A549 (cell line): Measurements from ENCODE around the gene RAD51. TPM values are rescaled to one million over a fixed set of nuclear protein-coding genes. Genes with fewer than 3 reads are reported as not detected.

ENCODE experiments used
- ATAC-seq, 2 experiments: fragments of 200-7000 bp in 1 of 2; fragments of >200 bp in 1 of 2; cut with Nextera tagmentation in 1 of 2; cut with Tn5 transposase in 1 of 2; 3 replicates each; pipeline versions ENCODE4 v1.8.0 to v1.9.1; 2018 to 2020; ENCODE audit warnings: mild to moderate bottlenecking in 1 of 2, moderate library complexity in 1 of 2
- CTCF ChIA-PET: fragments of 300-600 bp; sonication (Branson Sonifier 250); formaldehyde crosslinking; extraction: SDS; loops from one replicate; lab custom pipeline; 2021; ENCODE audit warnings: antibody characterized with exemption, inconsistent platforms; lab: Yijun Ruan, JAX
- POLR2A ChIA-PET: fragments of 350-600 bp; formaldehyde crosslinking; extraction: SDS; loops from one replicate; lab custom pipeline; 2021; ENCODE audit warnings: antibody characterized with exemption, inconsistent platforms; lab: Yijun Ruan, JAX
- DNase-seq, 2 experiments: peaks; one replicate each; pipeline versions ENCODE4 v3.0.0 to v3.0.0-alpha.2; 2011 to 2016; ENCODE audit warnings: low read depth in 1 of 2, low spot score in 1 of 2
- FAIRE-seq: peaks from 2 replicates; lab custom pipeline; 2011; peaks lifted over from hg19 to GRCh38; lab: Jason Lieb, UNC
- H3K27ac ChIP-seq, 2 experiments: fragments of >200 bp; sonication (Bioruptor Twin); formaldehyde crosslinking; 3 replicates each; pipeline ENCODE4 v1.5.1; 2016 to 2017
- H3K4me1 ChIP-seq: fragments of >200 bp; sonication (Bioruptor Twin); formaldehyde crosslinking; 3 replicates; pipeline ENCODE4 v1.6.1; 2016
- H3K4me2 ChIP-seq: fragments of >200 bp; sonication (Bioruptor Twin); formaldehyde crosslinking; 3 replicates; pipeline ENCODE4 v1.6.1; 2016
- H3K4me3 ChIP-seq: fragments of >200 bp; sonication (Bioruptor Twin); formaldehyde crosslinking; 3 replicates; pipeline ENCODE4 v1.5.1; 2016
- H3K9me3 ChIP-seq: fragments of >200 bp; sonication (Bioruptor Twin); formaldehyde crosslinking; 3 replicates; pipeline ENCODE4 v1.6.1; 2016
- CBX8 ChIP-seq: fragments of 200-600 bp; sonication (generic); IDR thresholded peaks from 2 replicates; pipeline ENCODE4 v1.6.1; 2016
- CHD2 ChIP-seq: fragments of 150-350 bp; IDR thresholded peaks from 2 replicates; pipeline ENCODE4 v1.6.1; 2014; ENCODE audit warnings: low read length; ENCODE audit not compliant: partially characterized antibody
- EP300 ChIP-seq, 2 experiments: fragments of >200 bp; sonication (Bioruptor Twin); formaldehyde crosslinking; IDR thresholded peaks; 2 replicates in 1 of 2; 3 replicates in 1 of 2; pipeline ENCODE4 v1.6.1; 2016 to 2017
- FOSL2 ChIP-seq, 2 experiments: fragments of 450-650 bp in 1 of 2; fragments of >200 bp in 1 of 2; sonication (Bioruptor Twin) in 1 of 2; formaldehyde crosslinking; IDR thresholded peaks; 2 replicates each; pipeline versions ENCODE4 v1.5.0 to v1.6.1; 2016 to 2020; ENCODE audit warnings: mild to moderate bottlenecking in 1 of 2, moderate library complexity in 1 of 2
- FOXS1 ChIP-seq: fragments of 250-450 bp; sonication (Bioruptor Pico); IDR thresholded peaks from 2 replicates; pipeline ENCODE4 v1.5.0; 2020; ENCODE audit warnings: mild to moderate bottlenecking, moderate library complexity
- MAFK ChIP-seq: fragments of 450-650 bp; IDR thresholded peaks from 2 replicates; pipeline ENCODE4 v1.6.1; 2014; ENCODE audit not compliant: partially characterized antibody
- NR3C1 ChIP-seq: fragments of >200 bp; sonication (Bioruptor Twin); formaldehyde crosslinking; IDR thresholded peaks from 3 replicates; pipeline ENCODE4 v1.6.1; 2017
- RAD21 ChIP-seq, 2 experiments: fragments of >200 bp in 1 of 2; sonication (Bioruptor Twin) in 1 of 2; formaldehyde crosslinking in 1 of 2; IDR thresholded peaks in 1 of 2; conservative IDR thresholded peaks in 1 of 2; 2 replicates in 1 of 2; 3 replicates in 1 of 2; pipeline ENCODE4 v1.6.1; 2012 to 2018; ENCODE audit warnings: inconsistent platforms in 1 of 2
- SREBF2 ChIP-seq: fragments of 450-650 bp; IDR thresholded peaks from 2 replicates; pipeline ENCODE4 v1.6.1; 2014; ENCODE audit warnings: mild to moderate bottlenecking, moderate library complexity
- TFCP2L1 ChIP-seq: fragments of 250-450 bp; sonication (Bioruptor Pico); IDR thresholded peaks from 2 replicates; pipeline ENCODE4 v1.5.0; 2021; ENCODE audit warnings: mild to moderate bottlenecking
- ZC3H11A ChIP-seq: fragments of 450-650 bp; IDR thresholded peaks from 2 replicates; pipeline ENCODE4 v1.6.1; 2014; ENCODE audit warnings: antibody characterized with exemption, mild to moderate bottlenecking
- ZSCAN20 ChIP-seq: fragments of 250-450 bp; sonication (Bioruptor Pico); IDR thresholded peaks from 2 replicates; pipeline ENCODE4 v1.8.0; 2022; ENCODE audit warnings: mild to moderate bottlenecking, moderate library complexity
- WGBS: methylation state at CpG from one replicate; pipeline ENCODE4 v1.1.6; 2017; ENCODE audit errors: missing lambda C conversion rate; 5-methylcytosine and 5-hydroxymethylcytosine counted together
- polyA plus RNA-seq, 4 experiments: library from polyadenylated mRNA; depleted of rRNA in 3 of 4; stranded (reverse); fragments of >200 nt; fragmentation: RNase III in 1 of 4; extraction: RNeasy Plus Mini Kit Qiagen cat#74134 plus additional on column Dnase treatment in 1 of 4; gene quantifications; 2 replicates in 3 of 4; 3 replicates in 1 of 4; pipeline ENCODE4 v1.2.3, GENCODE V29; 2011 to 2017
- TF ChIP-seq, protein P1 (sequence below): fragments of >200 bp; sonication (Bioruptor Twin); formaldehyde crosslinking; IDR thresholded peaks from 3 replicates; pipeline ENCODE4 v1.6.1; 2016
- TF ChIP-seq, protein P2 (sequence below): IDR thresholded peaks from 2 replicates; pipeline ENCODE4 v1.6.1; 2012
- TF ChIP-seq, protein P3 (sequence below): IDR thresholded peaks from 2 replicates; pipeline ENCODE4 v1.6.1; 2012
- TF ChIP-seq, protein P4 (sequence below): IDR thresholded peaks from 2 replicates; pipeline ENCODE4 v1.6.1; 2012; ENCODE audit warnings: low read depth, borderline replicate concordance

RAD51 gene
- polyA plus RNA-seq, 2 of the 4 experiments (the other 2 are of a cell fraction): 12.9 to 14.4 TPM

DNA sequence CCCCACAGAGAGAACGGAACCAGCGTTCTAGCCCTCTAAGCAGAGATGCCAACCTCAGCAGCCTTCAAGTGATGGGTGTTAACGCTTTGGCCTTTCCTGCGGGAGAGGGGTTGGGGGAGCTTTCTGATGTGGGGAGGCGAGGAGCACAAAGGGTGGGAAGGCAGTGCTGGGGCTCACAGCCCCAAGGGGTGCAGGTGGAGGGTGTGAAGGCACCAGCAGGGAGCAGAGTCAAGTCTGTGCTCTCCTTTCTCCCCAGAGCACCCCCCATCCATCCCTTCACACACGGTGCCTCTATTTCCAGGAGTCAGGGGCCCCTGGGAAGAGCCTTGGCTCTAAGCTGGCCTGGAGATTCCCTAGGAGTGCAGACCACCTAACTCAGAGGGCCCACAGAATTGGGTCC, 78.9 kb downstream of the RAD51 start:
- Histone ChIP-seq H3K9me3 (no peaks in the 10 kb centered on the region), H3K27ac (no peak overlapping the region), H3K4me3 (no peak overlapping the region), H3K4me1 (no peaks in the 10 kb centered on the region), H3K4me2 (no peak overlapping the region)
- no CpG with 5 or more reads among the region's 6 CpGs for WGBS
- DNase-seq (no peak), ATAC-seq (no peak), FAIRE-seq (no peak)
- TF ChIP-seq ZSCAN20 (CRISPR knock-in tag) (no peak), FOXS1 (CRISPR knock-in tag) (no peak), TFCP2L1 (CRISPR knock-in tag) (no peak), NR3C1 (no peak), CHD2 (no peak), FOSL2 (IDR thresholded peaks at IDR 0.05) (no peak), FOSL2 (CRISPR knock-in tag; IDR thresholded peaks at IDR 0.05) (no peak)
- ChIA-PET POLR2A (no interaction called here), CTCF (interaction anchor here (1.3 to 2.3 kb wide), 4 partner anchors 9 to 100 kb away, joined by 3 to 8 read pairs (median 4); partner anchors contain the start of gene RHOV)

DNA sequence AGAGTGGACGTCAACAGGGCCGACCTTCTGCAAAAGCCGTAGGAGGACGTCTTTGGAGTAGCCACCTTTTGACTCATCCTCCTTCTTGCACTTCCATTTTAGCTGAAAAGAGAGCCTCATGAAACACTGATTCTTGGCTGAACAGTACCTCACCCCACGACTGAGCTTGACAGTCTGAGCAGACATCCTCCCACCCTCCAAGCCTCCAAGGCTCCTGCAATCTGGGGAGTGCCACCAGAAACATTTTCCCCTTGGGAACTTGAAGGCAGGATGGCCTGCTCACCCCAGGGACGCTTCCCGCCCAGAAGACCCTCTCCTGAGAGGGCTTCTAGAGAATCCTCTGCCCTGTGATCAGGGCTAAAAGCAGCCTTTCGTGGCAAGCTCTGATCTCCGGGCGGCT, 80.0 kb downstream of the RAD51 start:
- ChIA-PET POLR2A (no interaction called here), CTCF (interaction anchor here (1.1 to 6.2 kb wide), 6 partner anchors 8 to 117 kb away, joined by 3 to 40 read pairs (median 4); partner anchors contain the start of genes GCHFR and RHOV)
- ATAC-seq (no peak), FAIRE-seq (no peak), DNase-seq (no peak)
- Histone ChIP-seq H3K27ac (no peak overlapping the region), H3K4me3 (no peak overlapping the region), H3K9me3 (no peaks in the 10 kb centered on the region), H3K4me2 (no peak overlapping the region), H3K4me1 (no peaks in the 10 kb centered on the region)
- 83% methylated on average over 5 of the region's 10 CpGs for WGBS
- TF ChIP-seq RAD21 (conservative IDR thresholded peaks at IDR 0.05 in 1 of 2, IDR thresholded peaks at IDR 0.05 in 1 of 2): no peak
- TF ChIP-seq, protein P1, sequence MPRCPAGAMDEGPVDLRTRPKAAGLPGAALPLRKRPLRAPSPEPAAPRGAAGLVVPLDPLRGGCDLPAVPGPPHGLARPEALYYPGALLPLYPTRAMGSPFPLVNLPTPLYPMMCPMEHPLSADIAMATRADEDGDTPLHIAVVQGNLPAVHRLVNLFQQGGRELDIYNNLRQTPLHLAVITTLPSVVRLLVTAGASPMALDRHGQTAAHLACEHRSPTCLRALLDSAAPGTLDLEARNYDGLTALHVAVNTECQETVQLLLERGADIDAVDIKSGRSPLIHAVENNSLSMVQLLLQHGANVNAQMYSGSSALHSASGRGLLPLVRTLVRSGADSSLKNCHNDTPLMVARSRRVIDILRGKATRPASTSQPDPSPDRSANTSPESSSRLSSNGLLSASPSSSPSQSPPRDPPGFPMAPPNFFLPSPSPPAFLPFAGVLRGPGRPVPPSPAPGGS: no peak
- TF ChIP-seq, protein P2, sequence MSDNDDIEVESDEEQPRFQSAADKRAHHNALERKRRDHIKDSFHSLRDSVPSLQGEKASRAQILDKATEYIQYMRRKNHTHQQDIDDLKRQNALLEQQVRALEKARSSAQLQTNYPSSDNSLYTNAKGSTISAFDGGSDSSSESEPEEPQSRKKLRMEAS: no peak
- TF ChIP-seq CBX8: no peak
- TF ChIP-seq ZSCAN20 (CRISPR knock-in tag): no peak
- no peak for TF ChIP-seq EP300 (IDR thresholded peaks at IDR 0.05)
- TF ChIP-seq, protein P3, sequence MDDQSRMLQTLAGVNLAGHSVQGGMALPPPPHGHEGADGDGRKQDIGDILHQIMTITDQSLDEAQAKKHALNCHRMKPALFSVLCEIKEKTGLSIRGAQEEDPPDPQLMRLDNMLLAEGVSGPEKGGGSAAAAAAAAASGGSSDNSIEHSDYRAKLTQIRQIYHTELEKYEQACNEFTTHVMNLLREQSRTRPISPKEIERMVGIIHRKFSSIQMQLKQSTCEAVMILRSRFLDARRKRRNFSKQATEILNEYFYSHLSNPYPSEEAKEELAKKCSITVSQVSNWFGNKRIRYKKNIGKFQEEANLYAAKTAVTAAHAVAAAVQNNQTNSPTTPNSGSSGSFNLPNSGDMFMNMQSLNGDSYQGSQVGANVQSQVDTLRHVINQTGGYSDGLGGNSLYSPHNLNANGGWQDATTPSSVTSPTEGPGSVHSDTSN: no peak
- TF ChIP-seq ZC3H11A: no peak
- TF ChIP-seq FOXS1 (CRISPR knock-in tag): no peak
- no peak for TF ChIP-seq MAFK
- no peak for TF ChIP-seq SREBF2

DNA sequence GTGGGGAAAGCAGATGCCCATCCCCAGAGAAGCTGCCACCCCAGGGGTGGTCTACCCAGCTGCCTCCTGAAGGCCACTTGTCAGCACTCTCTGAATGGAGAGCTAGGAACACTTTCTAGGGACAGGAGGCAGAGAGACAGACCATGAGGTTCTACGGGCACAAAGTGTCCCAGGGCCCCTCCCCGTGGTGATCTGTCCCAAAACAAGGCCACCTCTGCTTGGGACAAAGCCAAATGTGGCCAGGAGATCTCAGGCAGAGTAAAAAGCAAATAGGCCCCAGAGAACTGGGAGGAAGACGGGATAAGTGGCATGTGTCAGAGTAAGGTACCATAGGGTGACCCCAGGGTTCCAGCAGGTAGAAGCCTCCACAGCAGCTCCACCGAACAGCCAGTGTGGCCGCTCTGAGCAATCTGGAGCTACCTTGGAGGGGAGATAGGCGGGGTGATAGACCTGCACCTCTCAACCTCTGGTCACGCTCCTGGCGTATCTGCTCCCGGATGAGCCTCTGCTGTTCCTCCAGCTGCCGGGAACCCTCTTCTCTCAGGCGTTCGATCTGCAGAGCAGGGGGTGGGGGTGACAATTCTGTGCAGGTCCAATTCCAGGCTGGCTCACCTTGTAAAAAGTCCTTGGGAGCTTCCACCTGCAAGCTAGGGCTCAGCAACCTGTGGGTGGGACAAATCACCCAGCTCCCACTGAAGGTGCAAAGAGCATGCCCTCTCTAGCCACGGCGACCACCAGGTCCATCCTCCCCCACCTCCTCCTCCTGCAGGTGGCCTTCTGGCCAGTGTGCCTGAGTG, 81.0 kb downstream of the RAD51 start:
- Histone ChIP-seq H3K4me3 (no peak overlapping the region), H3K4me1 (no peaks in the 10 kb centered on the region), H3K27ac (no peak overlapping the region), H3K4me2 (no peak overlapping the region), H3K9me3 (no peaks in the 10 kb centered on the region)
- TF ChIP-seq, protein P4, sequence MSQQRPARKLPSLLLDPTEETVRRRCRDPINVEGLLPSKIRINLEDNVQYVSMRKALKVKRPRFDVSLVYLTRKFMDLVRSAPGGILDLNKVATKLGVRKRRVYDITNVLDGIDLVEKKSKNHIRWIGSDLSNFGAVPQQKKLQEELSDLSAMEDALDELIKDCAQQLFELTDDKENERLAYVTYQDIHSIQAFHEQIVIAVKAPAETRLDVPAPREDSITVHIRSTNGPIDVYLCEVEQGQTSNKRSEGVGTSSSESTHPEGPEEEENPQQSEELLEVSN: no peak
- no peak for TF ChIP-seq TFCP2L1 (CRISPR knock-in tag)
- ChIA-PET CTCF (interaction anchor here (1.0 to 6.2 kb wide), 7 partner anchors 9 to 118 kb away, joined by 3 to 40 read pairs (median 4); partner anchors contain the start of genes GCHFR, RHOV and VPS18), POLR2A (no interaction called here)
- ATAC-seq: no peak
- FAIRE-seq: no peak
- no peak for DNase-seq
- 94% methylated on average over 10 of the region's 14 CpGs for WGBS
